ENCODE results near the gene PTPN14.

Gene PTPN14

DNA sequence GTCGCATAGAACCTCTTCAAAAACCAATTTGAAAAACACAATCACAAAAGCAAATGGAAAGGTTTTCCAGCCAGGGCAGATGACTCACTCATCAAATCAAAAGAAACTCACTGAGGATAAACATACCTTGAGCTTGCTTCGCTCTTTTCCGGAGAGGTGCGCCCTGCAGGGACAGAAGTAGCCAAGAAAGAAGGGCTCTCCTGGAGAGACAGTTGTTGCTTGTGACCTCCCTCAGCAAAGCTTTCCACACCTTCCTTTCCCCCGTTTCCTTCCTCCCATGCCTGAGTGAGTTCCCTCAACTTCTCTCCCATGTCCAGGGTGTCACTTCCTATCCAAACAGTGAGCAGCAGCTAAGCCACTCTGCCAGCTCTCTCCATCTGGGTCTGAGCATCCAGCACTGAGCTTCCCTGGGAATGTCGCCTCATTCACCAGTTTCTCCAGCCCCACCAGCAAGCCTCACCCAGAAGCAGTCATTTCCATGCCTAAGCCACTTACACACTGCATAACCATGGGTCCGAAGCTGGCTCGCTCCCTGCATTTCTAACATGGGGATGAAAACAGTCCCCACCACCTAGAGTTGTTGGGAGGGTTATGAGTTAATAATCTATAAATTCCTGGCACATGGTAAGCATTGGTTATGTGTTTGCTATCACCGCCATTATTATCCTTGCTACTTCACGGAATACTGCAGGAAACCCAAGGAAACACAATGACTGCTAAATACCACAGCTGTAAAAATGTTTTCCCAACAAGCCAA lies 75.0 kb downstream of the PTPN14 start:
- DNase-seq (ENCODE audit: low read depth in 2 of 2): no peak

GRCh38 chr1:214475746-214476145 lies 75.7 kb downstream of the PTPN14 start:
- no peak for DNase-seq (ENCODE audit: low read depth in 2 of 2)

GRCh38 chr1:214475331-214475730 lies 76.1 kb downstream of the PTPN14 start:
- no peak for DNase-seq (ENCODE audit: low read depth in 2 of 2)

DNA sequence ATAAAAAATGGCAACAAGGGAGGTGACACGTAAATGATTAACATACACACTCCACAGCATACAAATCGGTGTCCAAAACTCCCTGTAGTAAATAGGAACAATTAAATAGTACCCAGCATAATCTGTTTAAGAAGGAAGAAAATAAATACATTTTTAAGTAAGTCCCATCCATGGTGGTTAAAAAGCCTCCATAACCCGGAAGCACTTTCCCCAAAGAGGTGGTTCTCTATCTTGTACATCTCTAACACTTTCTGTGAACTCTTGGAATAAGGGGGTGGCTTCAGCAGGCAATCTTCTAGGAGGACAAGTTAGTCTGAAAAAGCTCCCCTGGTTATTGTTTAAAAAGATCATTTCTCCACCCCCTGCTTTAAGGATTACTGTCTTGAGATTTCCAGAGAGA lies 76.9 kb downstream of the PTPN14 start:
- DNase-seq (ENCODE audit: low read depth in 2 of 2): no peak

- DNase-seq (ENCODE audit: low read depth in 2 of 2): no peak
These were observed 77.5 kb downstream of the PTPN14 start for GRCh38 chr1:214473862-214474261.

- DNase-seq (ENCODE audit: low read depth in 2 of 2): no peak
These were observed 78.0 kb downstream of the PTPN14 start for GRCh38 chr1:214473387-214473786.

- DNase-seq (ENCODE audit: low read depth in 2 of 2): no peak
These were observed 79.0 kb downstream of the PTPN14 start for GRCh38 chr1:214472364-214472763.

DNA sequence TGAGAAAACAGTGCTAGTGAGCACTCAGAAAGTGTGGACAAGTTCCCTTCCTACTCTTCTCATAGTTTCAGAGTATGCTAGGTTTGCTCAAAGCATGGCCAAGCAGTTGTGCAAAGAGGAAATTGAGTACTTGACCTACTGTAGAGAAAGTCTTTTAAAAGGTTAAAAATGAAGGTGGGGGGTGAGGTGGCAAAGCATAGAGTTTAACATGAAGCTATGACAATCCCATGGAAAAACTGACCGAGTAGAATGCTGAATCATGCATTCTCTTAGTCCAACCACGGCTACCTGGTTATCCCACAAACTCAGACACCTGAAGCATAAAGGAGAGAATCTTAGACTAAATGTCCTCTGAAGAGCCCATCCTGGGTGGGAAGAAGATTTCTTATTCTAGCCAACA lies 79.9 kb downstream of the PTPN14 start:
- DNase-seq (ENCODE audit: low read depth in 2 of 2): no peak

GRCh38 chr1:214470132-214470531 lies 81.3 kb downstream of the PTPN14 start:
- DNase-seq (ENCODE audit: low read depth in 2 of 2): no peak

DNA sequence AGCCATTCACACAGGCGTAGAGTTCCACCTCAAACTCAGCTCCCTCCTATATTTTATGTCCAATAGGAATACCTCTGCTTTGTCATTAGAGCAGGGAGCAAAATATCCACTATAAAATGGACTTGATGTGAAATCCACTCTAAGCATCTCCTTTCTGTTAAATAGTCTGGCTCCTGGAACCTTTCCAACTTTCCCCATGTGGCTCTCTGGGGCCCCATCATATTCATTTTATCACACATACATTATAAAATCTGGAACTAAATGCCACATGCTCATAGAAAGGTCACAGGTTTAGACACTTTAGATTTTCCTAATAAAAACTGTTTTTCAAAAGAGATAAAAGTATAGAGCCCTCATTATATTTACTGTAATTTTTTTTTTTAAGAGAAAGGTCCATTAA lies 82.1 kb downstream of the PTPN14 start:
- no peak for DNase-seq (ENCODE audit: low read depth in 2 of 2)

GRCh38 chr1:214467078-214467585 lies 84.3 kb downstream of the PTPN14 start:
- no peak for DNase-seq (ENCODE audit: low read depth in 2 of 2)

DNA sequence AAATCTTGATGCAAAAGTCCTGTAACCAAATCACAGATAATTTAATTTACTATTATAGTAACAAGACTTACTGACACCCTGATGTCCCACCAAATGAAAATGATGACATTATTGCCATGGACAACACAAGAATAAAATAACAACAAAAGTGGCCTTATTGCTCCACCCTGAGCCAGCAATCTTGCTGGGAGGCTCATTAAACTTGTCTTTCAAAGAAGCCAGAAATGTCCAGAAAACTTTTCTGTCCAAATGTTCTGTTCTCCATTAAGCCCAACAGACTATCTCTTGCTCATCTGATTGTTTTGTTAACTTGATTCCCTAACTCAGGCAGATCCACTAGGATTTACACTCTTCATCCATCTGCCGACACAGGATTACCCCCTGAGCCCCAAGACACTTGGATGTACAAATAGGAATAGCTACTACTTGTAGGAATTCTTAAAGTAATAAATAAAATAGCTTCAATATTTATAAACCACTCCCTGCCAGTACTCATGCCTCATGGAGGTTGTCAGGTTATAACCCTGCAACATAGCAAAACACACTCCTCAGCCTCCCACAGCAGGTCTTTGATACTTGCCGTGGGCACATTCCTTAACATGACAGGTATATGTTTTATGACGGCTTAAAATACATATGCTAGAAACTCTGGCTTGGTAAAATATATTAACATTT lies 84.9 kb downstream of the PTPN14 start:
- no peak for DNase-seq (ENCODE audit: low read depth in 2 of 2)

- DNase-seq (ENCODE audit: low read depth in 2 of 2): no peak
These were observed 86.7 kb downstream of the PTPN14 start for GRCh38 chr1:214464445-214465287.

GRCh38 chr1:214463596-214463995 lies 87.8 kb downstream of the PTPN14 start:
- DNase-seq (ENCODE audit: low read depth in 2 of 2): no peak

- no peak for DNase-seq (ENCODE audit: low read depth in 2 of 2)
These were observed 88.5 kb downstream of the PTPN14 start for GRCh38 chr1:214462882-214463281.

- no peak for DNase-seq (ENCODE audit: low read depth in 2 of 2)
These were observed 90.1 kb downstream of the PTPN14 start for GRCh38 chr1:214461305-214461704.

GRCh38 chr1:214460304-214460916 lies 91.0 kb downstream of the PTPN14 start:
- DNase-seq (ENCODE audit: low read depth in 2 of 2): no peak

- no peak for DNase-seq (ENCODE audit: low read depth in 2 of 2)
These were observed 91.5 kb downstream of the PTPN14 start for GRCh38 chr1:214459895-214460294.

DNA sequence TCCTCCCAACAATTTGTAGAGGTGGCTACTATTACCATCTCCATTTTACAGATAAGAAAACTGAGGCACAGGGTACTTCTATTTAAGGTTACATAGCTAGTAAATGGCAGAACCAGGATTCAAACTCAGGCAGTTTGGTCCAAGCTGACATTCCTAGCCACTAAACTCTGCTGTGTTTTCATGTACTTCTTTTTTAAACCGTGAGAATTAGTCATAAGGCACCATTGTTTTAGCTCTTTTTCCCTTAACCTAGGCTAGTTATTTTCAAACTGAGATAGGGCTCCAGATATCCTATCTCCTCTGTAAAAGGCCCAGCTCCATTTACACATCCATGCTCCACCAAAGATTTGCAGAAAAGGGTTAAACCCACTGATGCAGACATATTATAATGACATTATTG lies 92.9 kb downstream of the PTPN14 start:
- DNase-seq (ENCODE audit: low read depth in 2 of 2): no peak

DNA sequence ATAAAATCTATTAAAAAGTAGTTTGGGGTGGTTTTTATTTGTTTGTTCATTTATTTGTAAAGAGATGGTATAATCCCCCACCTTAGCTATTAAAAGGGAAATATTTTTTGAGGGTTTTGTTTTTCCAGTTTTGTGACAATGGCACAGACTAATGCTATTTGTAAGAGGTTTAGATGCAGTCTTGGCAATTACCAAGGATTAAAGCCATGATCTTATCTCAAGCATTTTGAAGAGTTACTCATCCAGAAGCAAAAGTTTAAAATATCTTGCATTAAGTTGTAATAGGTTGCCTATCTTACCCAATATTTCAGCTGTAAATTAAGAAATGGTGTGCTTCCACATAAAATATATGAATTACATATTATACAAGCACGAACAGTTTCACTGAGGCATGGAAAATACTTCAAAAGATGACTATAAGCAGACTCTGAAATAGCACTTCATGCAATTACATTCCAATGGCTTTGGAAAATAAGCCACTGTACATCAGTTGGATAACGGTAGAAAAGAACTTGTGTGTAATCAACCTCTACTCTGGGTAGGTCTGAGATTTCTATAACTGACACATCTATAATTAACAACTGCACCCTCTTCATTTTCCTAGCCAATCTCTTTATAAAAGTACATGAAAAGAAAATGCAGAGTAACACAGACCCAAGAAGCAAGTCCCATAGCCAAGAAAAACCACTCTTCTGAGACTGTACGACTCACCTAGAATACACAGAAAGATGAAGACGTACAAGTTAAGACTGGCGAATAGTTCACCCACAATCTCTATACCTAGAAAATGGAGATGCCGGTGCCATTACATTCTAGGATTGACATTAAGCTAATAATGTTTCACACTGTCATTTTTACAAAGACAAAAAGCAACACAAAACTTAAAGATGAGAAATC lies 95.2 kb downstream of the PTPN14 start:
- no peak for DNase-seq (ENCODE audit: low read depth in 2 of 2)

DNA sequence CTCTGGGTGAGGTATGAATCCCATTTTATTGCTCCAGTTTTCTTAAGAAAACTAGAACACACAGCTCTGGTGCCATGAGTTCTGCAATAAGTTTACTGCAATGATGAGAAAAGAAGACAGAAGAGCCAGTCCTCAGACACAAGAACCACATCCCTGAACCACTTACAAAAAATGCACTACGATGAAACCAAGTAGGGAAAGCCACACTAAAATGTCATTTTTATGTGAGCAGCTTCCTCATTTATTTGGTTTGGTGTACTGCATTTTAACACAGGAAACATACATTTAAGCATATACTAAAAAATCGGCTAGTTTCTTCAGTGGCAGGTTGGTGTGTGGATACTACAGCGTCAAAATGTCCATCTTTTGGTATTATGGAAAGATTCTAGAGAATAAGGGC lies 95.9 kb downstream of the PTPN14 start:
- no peak for DNase-seq (ENCODE audit: low read depth in 2 of 2)
